Liver (tissue), 9 donors: ENCODE measurements around the gene BCAS1. TPM values are rescaled to one million over a fixed set of nuclear protein-coding genes. Genes with fewer than 3 reads are reported as not detected.

Experiments
- DNase-seq: peaks from one replicate; pipeline ENCODE4 v3.0.0-alpha.2; 2017; ENCODE audit warnings: low spot score
- H3K27ac ChIP-seq, 2 donors: one replicate each; pipeline ENCODE4 v1.7.0; 2013; ENCODE audit warnings: inconsistent platforms in 2 of 2, low read length in 2 of 2, control low read depth in 1 of 2, low read depth in 1 of 2, mild to moderate bottlenecking in 1 of 2
- H3K27me3 ChIP-seq, 4 donors: one replicate each; pipeline versions ENCODE4 v1.6.1 to v1.7.0; 2013; ENCODE audit warnings: low read length in 3 of 4, inconsistent platforms in 1 of 4, mild to moderate bottlenecking in 1 of 4, moderate library complexity in 1 of 4; ENCODE audit not compliant: control insufficient read depth in 4 of 4, insufficient read depth in 4 of 4
- H3K36me3 ChIP-seq, 4 donors: one replicate each; pipeline versions ENCODE4 v1.6.1 to v1.7.0; 2013; ENCODE audit warnings: low read length in 3 of 4, mild to moderate bottlenecking in 3 of 4, low read depth in 1 of 4, moderate library complexity in 1 of 4; ENCODE audit not compliant: control insufficient read depth in 4 of 4, insufficient read depth in 3 of 4
- H3K4me1 ChIP-seq, 4 donors: one replicate each; pipeline versions ENCODE4 v1.6.1 to v1.7.0; 2013; ENCODE audit warnings: low read length in 3 of 4, mild to moderate bottlenecking in 3 of 4, moderate library complexity in 1 of 4; ENCODE audit not compliant: control insufficient read depth in 4 of 4, insufficient read depth in 4 of 4
- H3K4me3 ChIP-seq, 3 donors: one replicate each; pipeline versions ENCODE4 v1.6.1 to v1.7.0; 2013; ENCODE audit warnings: low read length in 3 of 3, control low read depth in 1 of 3, low read depth in 1 of 3, mild to moderate bottlenecking in 1 of 3
- H3K9ac ChIP-seq, 2 donors: one replicate each; pipeline ENCODE4 v1.7.0; 2013; ENCODE audit warnings: low read length in 2 of 2, mild to moderate bottlenecking in 2 of 2, moderate library complexity in 2 of 2, control low read depth in 1 of 2, low read depth in 1 of 2
- H3K9me3 ChIP-seq, 4 donors: one replicate each; pipeline versions ENCODE4 v1.6.1 to v1.7.0; 2013; ENCODE audit warnings: low read length in 3 of 4; ENCODE audit not compliant: control insufficient read depth in 4 of 4
- EGR1 ChIP-seq, 2 donors: IDR thresholded peaks; 2 replicates each; pipeline ENCODE4 v1.6.1; 2016 to 2018; ENCODE audit warnings: antibody characterized with exemption in 2 of 2, low read depth in 2 of 2
- FOXA1 ChIP-seq: IDR thresholded peaks from 2 replicates; pipeline ENCODE4 v1.6.1; 2016; ENCODE audit warnings: antibody characterized with exemption
- FOXA2 ChIP-seq: IDR thresholded peaks from 2 replicates; pipeline ENCODE4 v1.6.1; 2016; ENCODE audit warnings: antibody characterized with exemption
- GABPA ChIP-seq, 2 donors: IDR thresholded peaks in 1 of 2; conservative IDR thresholded peaks in 1 of 2; 2 replicates each; pipeline ENCODE4 v1.6.1; 2016; ENCODE audit warnings: antibody characterized with exemption in 2 of 2, mild to moderate bottlenecking in 1 of 2, moderate library complexity in 1 of 2
- HNF4A ChIP-seq, 2 donors: conservative IDR thresholded peaks; 2 replicates each; pipeline ENCODE4 v1.6.1; 2016; ENCODE audit warnings: antibody characterized with exemption in 2 of 2, mild to moderate bottlenecking in 2 of 2
- HNF4G ChIP-seq: IDR thresholded peaks from 2 replicates; pipeline ENCODE4 v1.6.1; 2016; ENCODE audit warnings: antibody characterized with exemption
- JUND ChIP-seq, 2 donors: IDR thresholded peaks; 2 replicates each; pipeline ENCODE4 v1.6.1; 2016; ENCODE audit warnings: antibody characterized with exemption in 2 of 2
- NR2F2 ChIP-seq: IDR thresholded peaks from 2 replicates; pipeline ENCODE4 v1.6.1; 2016; ENCODE audit warnings: antibody characterized with exemption
- RAD21 ChIP-seq, 2 donors: IDR thresholded peaks; 2 replicates each; pipeline ENCODE4 v1.6.1; 2016; ENCODE audit warnings: antibody characterized with exemption in 2 of 2, mild to moderate bottlenecking in 2 of 2
- RXRA ChIP-seq, 2 donors: IDR thresholded peaks; 2 replicates each; pipeline ENCODE4 v1.6.1; 2017 to 2018; ENCODE audit warnings: antibody characterized with exemption in 2 of 2, mild to moderate bottlenecking in 1 of 2
- SP1 ChIP-seq: IDR thresholded peaks from 2 replicates; pipeline ENCODE4 v1.6.1; 2018; ENCODE audit warnings: antibody characterized with exemption, mild to moderate bottlenecking
- TAF1 ChIP-seq: conservative IDR thresholded peaks from 2 replicates; pipeline ENCODE4 v1.6.1; 2016; ENCODE audit warnings: antibody characterized with exemption, mild to moderate bottlenecking
- YY1 ChIP-seq: IDR thresholded peaks from 2 replicates; pipeline ENCODE4 v1.6.1; 2016; ENCODE audit warnings: antibody characterized with exemption, mild to moderate bottlenecking
- WGBS: extraction: QIAGEN DNeasy Blood & Tissue Kit; methylation state at CpG from one replicate; pipeline ENCODE4 v1.1.7; 2013; 5-methylcytosine and 5-hydroxymethylcytosine counted together
- polyA plus RNA-seq, 2 donors: library from polyadenylated mRNA; stranded (reverse) in 1 of 2; unstranded in 1 of 2; fragments of 200-250 nt in 1 of 2; fragments of >200 nt in 1 of 2; fragmentation: Nextera tagmentation in 1 of 2; extraction: Ambion mirVana in 1 of 2; gene quantifications; one replicate each; pipeline versions ENCODE4 v1.2.1 to v1.2.3, GENCODE V29; 2013 to 2015
- total RNA-seq, 2 donors: library from RNA; depleted of rRNA; stranded (reverse); fragments of >200 nt; gene quantifications; one replicate each; pipeline ENCODE4 v1.2.3, GENCODE V29; 2014
- TF ChIP-seq, protein P1 (sequence below): IDR thresholded peaks from 2 replicates; pipeline ENCODE4 v1.6.1; 2016; ENCODE audit warnings: antibody characterized with exemption
- TF ChIP-seq, protein P2 (sequence below): IDR thresholded peaks from 2 replicates; pipeline ENCODE4 v1.6.1; 2016; ENCODE audit warnings: antibody characterized with exemption
- TF ChIP-seq, protein P3 (sequence below): fragments of 150-350 bp; IDR thresholded peaks from 2 replicates; pipeline ENCODE4 v1.5.1; 2017; ENCODE audit warnings: improper control_type of control experiment, low read depth, low read length; ENCODE audit not compliant: missing input control
- TF ChIP-seq, protein P4 (sequence below): IDR thresholded peaks from 2 replicates; pipeline ENCODE4 v1.6.1; 2016; ENCODE audit warnings: antibody characterized with exemption, mild to moderate bottlenecking
- TF ChIP-seq, protein P5 (sequence below): IDR thresholded peaks from 2 replicates; pipeline ENCODE4 v1.6.1; 2016; ENCODE audit warnings: antibody characterized with exemption
- donor health status: healthy.
- donor health status: healthy.
- donor health status: healthy.
- donor health status: healthy.
- donor health status: healthy.

Gene BCAS1
- total and polyA plus RNA-seq, 4 donors: under 0.01 to 0.93 (median 0.04) TPM

DNA sequence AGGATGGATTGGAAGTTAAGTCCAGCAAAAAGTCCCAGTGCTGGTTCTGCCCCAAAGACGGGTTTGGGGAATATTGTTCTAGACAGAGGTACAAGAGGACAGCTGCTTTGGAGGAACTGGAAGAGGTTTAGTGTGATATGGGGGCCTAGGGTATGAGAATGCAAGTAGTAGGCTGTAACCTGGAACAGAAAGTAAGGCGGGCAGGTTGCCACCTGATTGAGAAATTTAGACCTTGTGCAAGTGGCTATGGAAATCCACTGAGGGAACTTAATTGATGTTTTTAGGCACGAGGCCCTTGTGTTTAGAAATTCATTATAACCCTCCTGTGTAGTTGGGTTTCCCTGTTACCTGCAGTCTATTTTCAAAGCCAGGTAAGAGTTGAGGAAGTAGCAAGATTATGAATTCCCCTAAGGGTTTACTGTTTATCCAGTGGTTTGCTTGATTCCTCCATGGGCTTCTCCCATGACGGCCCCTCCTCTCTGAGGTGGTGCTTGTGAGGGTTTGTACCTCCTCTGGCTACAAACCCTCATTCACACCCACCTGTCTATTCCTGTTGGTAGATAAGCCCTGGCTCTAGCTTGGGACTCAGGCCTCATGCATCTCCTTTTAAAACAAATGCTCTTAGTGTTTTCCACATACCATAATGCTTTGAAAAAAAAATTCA lies 42.0 kb upstream of the BCAS1 start:
- peaks cover 15 to 45% (median 25%) of the 10 kb centered on the region in 4 donors for H3K4me1 ChIP-seq
- peak overlapping the region; percentile 87 to 92 for H3K27ac ChIP-seq
- H3K36me3 ChIP-seq: no peaks in the 10 kb centered on the region
- no peaks in the 10 kb centered on the region for H3K9me3 ChIP-seq
- peak; percentile 47 for DNase-seq
- H3K4me3 ChIP-seq: no peak overlapping the region
- TF ChIP-seq RXRA (IDR thresholded peaks at IDR 0.05): peak; percentile 79 to 95
- no peak for TF ChIP-seq NR2F2
- no peak for TF ChIP-seq TAF1
- TF ChIP-seq EGR1 (IDR thresholded peaks at IDR 0.05; ENCODE audit: low read depth in 2 of 2): peak in 1 of 2 donors; percentile 66
- TF ChIP-seq, protein P1, sequence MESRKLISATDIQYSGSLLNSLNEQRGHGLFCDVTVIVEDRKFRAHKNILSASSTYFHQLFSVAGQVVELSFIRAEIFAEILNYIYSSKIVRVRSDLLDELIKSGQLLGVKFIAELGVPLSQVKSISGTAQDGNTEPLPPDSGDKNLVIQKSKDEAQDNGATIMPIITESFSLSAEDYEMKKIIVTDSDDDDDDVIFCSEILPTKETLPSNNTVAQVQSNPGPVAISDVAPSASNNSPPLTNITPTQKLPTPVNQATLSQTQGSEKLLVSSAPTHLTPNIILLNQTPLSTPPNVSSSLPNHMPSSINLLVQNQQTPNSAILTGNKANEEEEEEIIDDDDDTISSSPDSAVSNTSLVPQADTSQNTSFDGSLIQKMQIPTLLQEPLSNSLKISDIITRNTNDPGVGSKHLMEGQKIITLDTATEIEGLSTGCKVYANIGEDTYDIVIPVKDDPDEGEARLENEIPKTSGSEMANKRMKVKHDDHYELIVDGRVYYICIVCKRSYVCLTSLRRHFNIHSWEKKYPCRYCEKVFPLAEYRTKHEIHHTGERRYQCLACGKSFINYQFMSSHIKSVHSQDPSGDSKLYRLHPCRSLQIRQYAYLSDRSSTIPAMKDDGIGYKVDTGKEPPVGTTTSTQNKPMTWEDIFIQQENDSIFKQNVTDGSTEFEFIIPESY: peak; percentile 75
- peak; percentile 67 for TF ChIP-seq YY1
- TF ChIP-seq, protein P2, sequence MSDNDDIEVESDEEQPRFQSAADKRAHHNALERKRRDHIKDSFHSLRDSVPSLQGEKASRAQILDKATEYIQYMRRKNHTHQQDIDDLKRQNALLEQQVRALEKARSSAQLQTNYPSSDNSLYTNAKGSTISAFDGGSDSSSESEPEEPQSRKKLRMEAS: peak; percentile 72
- TF ChIP-seq FOXA2: peak; percentile 6
- TF ChIP-seq, protein P3, sequence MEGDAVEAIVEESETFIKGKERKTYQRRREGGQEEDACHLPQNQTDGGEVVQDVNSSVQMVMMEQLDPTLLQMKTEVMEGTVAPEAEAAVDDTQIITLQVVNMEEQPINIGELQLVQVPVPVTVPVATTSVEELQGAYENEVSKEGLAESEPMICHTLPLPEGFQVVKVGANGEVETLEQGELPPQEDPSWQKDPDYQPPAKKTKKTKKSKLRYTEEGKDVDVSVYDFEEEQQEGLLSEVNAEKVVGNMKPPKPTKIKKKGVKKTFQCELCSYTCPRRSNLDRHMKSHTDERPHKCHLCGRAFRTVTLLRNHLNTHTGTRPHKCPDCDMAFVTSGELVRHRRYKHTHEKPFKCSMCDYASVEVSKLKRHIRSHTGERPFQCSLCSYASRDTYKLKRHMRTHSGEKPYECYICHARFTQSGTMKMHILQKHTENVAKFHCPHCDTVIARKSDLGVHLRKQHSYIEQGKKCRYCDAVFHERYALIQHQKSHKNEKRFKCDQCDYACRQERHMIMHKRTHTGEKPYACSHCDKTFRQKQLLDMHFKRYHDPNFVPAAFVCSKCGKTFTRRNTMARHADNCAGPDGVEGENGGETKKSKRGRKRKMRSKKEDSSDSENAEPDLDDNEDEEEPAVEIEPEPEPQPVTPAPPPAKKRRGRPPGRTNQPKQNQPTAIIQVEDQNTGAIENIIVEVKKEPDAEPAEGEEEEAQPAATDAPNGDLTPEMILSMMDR: no peak
- no peak for TF ChIP-seq FOXA1
- TF ChIP-seq, protein P4, sequence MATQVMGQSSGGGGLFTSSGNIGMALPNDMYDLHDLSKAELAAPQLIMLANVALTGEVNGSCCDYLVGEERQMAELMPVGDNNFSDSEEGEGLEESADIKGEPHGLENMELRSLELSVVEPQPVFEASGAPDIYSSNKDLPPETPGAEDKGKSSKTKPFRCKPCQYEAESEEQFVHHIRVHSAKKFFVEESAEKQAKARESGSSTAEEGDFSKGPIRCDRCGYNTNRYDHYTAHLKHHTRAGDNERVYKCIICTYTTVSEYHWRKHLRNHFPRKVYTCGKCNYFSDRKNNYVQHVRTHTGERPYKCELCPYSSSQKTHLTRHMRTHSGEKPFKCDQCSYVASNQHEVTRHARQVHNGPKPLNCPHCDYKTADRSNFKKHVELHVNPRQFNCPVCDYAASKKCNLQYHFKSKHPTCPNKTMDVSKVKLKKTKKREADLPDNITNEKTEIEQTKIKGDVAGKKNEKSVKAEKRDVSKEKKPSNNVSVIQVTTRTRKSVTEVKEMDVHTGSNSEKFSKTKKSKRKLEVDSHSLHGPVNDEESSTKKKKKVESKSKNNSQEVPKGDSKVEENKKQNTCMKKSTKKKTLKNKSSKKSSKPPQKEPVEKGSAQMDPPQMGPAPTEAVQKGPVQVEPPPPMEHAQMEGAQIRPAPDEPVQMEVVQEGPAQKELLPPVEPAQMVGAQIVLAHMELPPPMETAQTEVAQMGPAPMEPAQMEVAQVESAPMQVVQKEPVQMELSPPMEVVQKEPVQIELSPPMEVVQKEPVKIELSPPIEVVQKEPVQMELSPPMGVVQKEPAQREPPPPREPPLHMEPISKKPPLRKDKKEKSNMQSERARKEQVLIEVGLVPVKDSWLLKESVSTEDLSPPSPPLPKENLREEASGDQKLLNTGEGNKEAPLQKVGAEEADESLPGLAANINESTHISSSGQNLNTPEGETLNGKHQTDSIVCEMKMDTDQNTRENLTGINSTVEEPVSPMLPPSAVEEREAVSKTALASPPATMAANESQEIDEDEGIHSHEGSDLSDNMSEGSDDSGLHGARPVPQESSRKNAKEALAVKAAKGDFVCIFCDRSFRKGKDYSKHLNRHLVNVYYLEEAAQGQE: peak; percentile 65
- TF ChIP-seq RAD21 (IDR thresholded peaks at IDR 0.05): peak in 1 of 2 donors; percentile 23
- no peak for TF ChIP-seq HNF4G
- peak in 1 of 2 donors; percentile 71 for TF ChIP-seq JUND (IDR thresholded peaks at IDR 0.05)
- peak in 1 of 2 donors; percentile 34 for TF ChIP-seq GABPA (IDR thresholded peaks at IDR 0.05 in 1 of 2, conservative IDR thresholded peaks at IDR 0.05 in 1 of 2)
- TF ChIP-seq, protein P5, sequence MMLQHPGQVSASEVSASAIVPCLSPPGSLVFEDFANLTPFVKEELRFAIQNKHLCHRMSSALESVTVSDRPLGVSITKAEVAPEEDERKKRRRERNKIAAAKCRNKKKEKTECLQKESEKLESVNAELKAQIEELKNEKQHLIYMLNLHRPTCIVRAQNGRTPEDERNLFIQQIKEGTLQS: peak; percentile 44
- peak; percentile 77 for TF ChIP-seq SP1
- TF ChIP-seq HNF4A (conservative IDR thresholded peaks at IDR 0.05): peak; percentile 76 to 84
- H3K9ac ChIP-seq: no peak overlapping the region
- H3K27me3 ChIP-seq: no peaks in the 10 kb centered on the region
- 32% methylated on average over 4 of the region's 4 CpGs for WGBS
